ENCODE results near the gene AFF3.
A peak's percentile ranks its signal among the peaks of the same experiment; 100 is the strongest.

The AFF3 gene

DNA sequence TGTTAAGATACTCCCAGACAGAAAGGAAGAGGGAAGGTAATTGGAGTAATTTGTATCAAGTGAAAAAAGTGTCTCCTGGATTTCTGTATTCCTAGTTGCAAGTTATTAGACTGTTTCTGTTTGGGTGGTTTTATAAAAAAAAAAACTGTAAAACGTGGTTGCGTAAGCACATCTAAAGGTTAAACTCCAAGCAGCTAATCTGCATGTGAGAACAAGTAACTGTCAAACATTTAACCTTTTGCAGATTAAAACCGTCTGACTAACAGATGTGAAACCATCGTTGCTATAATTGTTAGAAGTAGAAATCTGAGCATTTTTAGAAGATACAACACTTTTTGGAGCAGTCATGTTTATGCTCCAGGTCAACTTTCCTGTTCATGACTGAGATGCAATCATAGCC is 72.3 kb downstream of the AFF3 start:
- peak; percentile 52 for DNase-seq

- DNase-seq: no peak
These were observed 74.0 kb downstream of the AFF3 start for GRCh38 chr2:100068395-100068794.

DNA sequence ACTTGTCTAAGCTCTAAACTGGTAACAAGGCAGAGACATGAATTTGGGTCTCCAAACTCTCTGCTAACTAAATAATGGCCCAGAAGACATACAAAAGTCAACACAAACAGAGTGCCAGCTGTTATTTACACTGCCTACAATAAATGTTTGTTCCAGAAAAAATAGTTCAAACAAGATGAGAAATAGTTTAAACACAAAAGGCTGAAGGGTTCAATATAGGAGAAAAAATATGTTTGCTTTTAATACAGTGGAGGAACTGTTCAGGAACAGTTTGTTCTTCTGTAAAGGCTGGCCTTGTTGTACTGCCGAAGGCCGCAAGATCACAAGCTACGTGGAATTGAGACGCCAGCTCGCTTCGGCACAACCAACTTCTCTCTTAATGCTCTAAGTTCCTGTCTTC is 74.6 kb downstream of the AFF3 start:
- DNase-seq: no peak

DNA sequence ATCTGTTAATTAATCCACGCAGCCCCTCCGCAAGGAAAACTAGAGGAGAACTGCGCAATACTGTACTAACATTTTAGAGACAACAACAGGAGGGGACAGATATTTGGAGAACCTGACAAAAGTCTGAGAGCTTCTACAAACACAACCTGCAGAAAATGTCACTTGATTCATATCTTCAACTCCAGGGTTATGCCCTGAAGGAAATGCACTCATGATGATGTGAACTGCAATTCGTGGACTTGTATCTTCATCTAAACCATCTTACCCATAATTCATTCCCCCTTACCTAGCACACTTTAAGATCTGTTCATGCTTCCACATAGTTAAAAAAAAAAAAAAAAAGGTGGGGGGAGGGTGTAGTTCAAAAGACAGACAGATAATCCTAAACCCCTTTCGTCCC is 75.5 kb downstream of the AFF3 start:
- DNase-seq: no peak

- no peak for DNase-seq
These were observed 76.1 kb downstream of the AFF3 start for GRCh38 chr2:100066246-100066645.

GRCh38 chr2:100064592-100065428 is 77.6 kb downstream of the AFF3 start:
- DNase-seq: no peak

- DNase-seq: no peak
These were observed 78.2 kb downstream of the AFF3 start for GRCh38 chr2:100064165-100064564.

DNA sequence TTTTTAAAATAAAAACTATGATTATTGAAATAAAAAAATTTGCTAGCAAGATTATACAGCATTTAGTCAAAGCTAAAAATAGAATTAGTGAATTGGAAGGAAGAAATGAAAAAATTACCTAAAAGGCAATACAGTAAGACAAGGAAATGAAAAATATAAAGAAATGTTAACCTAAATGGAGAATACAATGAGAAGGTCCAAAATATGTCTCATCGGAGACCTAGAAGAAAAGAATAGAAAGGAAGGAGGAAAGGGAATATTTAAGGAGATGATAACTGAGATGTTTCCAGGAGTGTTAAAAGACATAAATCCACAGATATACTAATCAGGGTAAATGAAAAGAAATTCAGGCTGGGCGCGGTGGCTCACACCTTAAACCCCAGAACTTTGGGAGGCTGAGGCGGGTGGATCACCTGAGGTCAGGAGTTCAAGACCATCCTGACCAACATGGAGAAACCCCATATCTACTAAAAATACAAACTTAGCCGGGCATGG is 78.9 kb downstream of the AFF3 start:
- no peak for DNase-seq

DNA sequence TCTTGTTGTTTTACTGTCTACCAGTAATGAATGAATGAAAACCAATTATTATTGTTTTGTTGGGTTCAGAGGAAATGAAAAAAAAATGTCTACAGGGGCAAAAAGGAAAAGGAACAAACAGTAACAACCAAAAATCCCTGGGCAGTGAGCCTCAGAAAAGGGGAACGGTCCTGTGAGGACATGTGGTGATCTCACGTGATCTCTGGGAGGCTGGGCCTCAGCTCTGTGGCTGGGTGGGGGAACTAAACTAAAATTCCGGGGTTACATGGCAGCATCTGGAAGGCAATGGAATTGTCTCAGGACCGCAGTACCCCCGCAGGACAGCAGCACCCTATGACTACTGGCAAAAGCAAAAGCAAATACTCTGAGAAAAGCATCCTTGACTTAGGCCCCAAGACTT is 80.1 kb downstream of the AFF3 start:
- no peak for DNase-seq

DNA sequence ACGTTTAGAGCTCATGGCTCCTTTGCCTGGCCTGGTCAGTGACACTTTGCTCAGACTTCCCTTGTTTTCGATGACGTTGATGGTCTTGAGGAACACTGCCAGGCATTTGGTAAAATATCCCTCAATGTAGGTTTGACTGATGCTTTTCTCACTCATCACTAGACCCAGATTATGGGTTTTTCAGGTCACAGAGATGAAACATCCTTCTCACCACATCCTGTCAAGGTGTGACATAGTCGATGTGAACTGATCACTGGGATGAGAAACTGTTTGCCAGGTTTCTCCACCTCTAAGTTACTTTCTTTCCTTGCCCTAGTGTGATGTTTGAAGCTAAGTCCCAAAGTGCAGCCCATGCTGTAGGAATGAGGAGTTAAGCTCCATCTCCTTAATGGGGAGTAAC is 81.5 kb downstream of the AFF3 start:
- no peak for DNase-seq

DNA sequence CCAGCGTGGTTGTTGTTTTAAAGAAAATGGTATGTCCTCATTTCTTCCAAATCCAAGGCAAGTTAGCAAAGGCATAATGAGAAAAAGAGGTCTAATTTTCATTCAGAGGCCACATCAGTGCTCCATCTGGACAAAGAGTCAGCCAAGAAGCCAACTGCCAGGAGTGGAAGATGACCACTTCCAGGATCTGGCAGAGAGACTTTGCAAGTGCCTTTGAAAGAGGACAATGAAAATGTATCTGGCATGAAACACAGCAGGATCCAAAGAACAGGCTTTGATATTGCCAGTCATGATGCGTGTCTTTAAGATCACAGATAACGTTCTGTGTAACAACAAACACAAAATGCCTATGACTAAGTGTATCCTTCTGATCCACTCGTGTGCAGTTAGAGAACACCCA is 82.8 kb downstream of the AFF3 start:
- no peak for DNase-seq

GRCh38 chr2:100057901-100058261 is 84.5 kb downstream of the AFF3 start:
- peak; percentile 63 for DNase-seq

DNA sequence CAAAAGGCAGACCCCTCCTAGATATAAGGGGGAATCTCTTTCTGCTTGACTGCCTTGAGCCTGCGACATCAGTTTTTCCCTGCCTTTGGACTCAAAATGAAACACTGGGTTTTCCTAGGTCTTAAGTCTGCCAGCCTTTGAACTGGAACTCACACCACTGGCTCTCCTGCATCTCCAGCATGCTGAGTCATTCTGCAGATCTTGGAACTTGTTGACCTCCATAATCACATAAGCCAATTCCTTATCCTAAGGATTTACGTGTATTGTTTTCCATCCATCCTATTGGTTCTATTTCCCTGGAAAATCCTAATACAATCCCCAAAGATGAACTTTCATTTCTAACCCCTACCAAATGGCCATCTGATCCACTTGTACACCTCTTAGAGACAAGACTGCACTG is 88.0 kb downstream of the AFF3 start:
- DNase-seq: no peak

DNA sequence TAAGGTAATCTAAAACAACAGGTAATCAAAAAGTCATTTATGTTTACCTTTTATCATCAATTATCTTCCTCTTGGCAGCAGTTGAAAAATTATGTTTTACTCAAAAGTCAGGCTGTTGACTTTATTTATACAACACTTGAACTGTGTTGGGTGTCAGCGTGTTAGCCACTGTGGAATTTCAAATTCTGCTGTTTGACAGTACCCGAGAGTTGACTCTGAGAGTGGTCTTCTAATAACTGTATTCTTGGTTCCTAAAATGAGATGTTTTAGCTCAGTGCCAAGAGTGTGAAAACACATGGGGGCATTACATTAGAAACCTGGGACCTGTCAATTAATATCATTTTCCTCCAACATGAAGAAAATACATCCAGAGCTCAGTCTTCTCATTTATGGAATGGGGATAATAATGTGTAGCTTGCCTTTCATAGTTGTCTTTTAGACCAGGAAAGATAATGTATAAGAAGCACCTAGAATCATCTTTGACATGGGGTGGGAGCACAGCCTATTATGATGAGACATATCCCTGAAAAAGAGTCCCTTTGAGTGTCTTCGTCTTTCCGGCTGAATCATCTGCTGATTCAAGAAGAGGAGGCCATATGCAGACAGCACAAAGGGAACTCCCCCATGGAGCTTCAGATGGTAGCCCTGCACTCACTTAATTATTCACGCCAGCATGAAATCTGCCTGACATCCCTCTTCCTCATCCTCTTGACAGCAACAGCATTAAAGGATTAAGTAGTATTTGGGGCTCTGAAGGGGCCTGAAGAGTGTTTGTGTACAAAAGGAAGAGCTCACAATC is 89.1 kb downstream of the AFF3 start:
- peak; percentile 40 for DNase-seq

GRCh38 chr2:100052650-100053049 is 89.7 kb downstream of the AFF3 start:
- no peak for DNase-seq

DNA sequence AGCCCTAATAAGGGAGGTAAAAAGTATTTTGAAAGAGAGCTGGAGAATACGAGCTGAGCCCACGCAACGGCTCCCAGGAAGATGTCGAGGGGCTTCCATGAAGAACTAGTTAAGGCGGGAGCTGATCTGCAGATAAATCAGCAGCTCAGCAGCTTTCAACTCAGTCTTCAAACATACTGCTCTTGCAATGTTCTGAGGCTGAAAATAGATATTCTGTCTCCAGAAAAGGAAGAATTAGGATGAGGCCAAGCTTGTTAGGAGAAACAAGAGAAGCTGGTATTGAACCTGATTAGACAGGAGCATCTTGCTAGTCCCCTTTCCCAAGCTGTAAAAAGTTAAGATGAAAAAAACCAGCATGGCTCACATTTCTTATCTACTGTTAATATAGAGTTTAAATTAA is 91.1 kb downstream of the AFF3 start:
- no peak for DNase-seq

DNA sequence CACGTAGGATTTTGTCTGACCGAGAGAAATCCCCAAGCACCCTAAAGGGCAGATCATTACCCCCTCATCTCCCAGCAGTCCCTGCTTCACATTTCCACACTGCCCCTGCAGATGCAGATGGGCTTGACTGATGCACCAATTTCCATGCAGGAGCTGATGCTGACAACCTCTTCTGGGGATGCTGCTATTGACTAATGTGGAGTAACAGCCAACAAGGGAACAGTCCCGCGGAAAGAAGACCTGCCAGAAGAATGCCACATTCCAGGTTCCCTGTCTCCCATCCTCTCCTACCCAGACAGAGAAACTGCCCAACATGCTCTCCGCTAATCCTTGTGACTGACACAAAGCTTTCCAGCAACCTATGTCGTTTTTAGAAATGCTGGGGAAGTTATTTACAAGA is 91.7 kb downstream of the AFF3 start:
- no peak for DNase-seq

DNA sequence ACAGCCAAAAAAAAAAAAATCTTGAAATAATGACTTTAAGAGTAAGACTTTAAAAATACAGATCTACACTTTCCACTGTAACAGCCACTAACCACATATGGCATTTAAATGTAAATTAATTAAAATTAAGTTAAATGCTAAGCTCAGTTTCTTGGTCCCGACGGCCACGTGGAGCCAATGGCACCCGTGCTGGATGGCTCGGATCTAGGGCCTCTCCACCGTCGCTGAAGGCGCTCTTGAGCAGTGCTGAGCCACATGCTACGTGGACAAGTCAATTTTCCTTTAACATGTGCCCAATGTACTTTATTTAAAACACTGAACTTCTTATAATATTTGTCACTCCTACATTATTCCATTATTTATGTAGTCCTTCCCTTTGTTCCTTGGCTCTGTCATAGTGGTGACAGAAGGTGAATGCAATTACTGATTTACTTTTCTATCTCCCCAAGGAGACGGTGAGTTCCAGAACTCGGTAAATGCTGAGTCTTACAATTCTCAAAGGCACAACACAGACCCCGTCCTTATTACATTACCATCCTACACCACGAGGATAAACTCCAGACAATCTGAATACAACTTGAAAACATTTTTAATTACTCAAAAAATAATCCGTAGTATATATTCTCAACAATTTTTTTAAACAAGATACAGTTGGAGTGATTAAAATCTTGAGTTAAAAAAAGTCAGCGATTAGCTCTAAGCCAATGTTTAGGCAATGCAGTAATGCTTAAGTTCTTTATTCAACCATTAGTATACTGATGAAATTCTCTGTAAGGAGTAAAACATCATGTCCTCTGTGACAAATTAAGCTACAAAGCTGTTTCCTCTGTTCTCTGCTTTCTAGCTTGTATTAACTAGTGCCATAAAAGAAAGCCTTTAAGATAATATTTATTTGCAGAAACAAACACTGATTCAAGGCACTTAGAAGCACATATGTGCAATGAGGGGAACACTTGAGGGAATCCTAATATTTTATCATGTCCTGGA is 95.1 kb downstream of the AFF3 start:
- DNase-seq: no peak

GRCh38 chr2:100045000-100045399 is 97.4 kb downstream of the AFF3 start:
- DNase-seq: no peak

DNA sequence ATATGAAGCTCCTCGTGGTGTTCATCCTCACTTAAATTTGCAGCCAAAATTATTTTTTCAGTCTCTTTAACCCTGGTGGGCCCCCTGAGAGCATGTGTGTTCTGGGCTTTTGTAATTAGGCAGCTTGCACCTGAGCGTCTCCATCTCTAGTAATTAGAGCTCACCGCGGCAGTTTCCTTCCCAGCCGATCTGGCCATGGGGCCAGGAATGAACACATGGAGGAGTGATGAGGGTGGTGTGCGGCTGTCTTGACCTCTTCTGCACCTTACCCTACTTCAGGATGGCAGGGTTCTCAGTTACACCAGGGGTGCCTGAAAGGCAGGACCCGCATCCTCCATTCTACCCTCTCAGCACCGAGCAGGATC is 98.5 kb downstream of the AFF3 start:
- no peak for DNase-seq

- DNase-seq: no peak
These were observed 99.1 kb downstream of the AFF3 start for GRCh38 chr2:100043081-100043890.

- no peak for DNase-seq
These were observed 99.8 kb downstream of the AFF3 start for GRCh38 chr2:100042562-100042961.
